ENCODE results near the gene RALGPS2. TPM values are rescaled to one million over a fixed set of nuclear protein-coding genes. Genes with fewer than 3 reads are reported as not detected.
"Not testable (repeated sequence)": the region's sequence is repeated elsewhere in the genome, so short reads cannot be mapped to it uniquely, and the experiment has no call there.

The RALGPS2 gene
- total RNA-seq, 1 experiment from 2014 or later = 17.5 TPM

- DNase-seq (ENCODE audit: low read depth) = no peak
Observed at GRCh38 chr1:178724376-178724727, 692 bp upstream of the RALGPS2 start.

GRCh38 chr1:178725466-178726086, 532 bp downstream of the RALGPS2 start:
- peak; percentile 51 for DNase-seq (ENCODE audit: low read depth)

DNA sequence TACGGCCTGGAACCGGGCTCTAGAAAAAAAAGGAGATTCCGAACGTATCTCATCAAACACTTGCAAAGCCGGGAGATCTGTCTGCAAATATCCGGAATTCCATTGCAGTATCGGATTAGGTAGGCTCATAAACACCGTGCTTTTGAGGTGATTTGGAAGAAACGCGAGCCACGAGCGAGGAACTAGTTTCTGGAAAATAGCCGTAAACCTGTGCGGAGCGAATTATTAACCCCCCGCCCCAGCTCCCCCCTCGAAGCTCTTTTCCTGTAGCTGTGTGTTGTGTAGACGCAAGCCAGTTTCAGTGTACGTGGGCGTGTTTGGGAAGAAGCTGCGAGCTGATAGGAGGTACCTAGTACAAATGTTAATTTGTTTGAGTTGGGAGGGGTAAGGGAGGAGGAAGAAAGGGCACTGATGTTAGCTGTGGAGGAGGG, 1.1 kb downstream of the RALGPS2 start:
- DNase-seq (ENCODE audit: low read depth) = peak; percentile 86

DNA sequence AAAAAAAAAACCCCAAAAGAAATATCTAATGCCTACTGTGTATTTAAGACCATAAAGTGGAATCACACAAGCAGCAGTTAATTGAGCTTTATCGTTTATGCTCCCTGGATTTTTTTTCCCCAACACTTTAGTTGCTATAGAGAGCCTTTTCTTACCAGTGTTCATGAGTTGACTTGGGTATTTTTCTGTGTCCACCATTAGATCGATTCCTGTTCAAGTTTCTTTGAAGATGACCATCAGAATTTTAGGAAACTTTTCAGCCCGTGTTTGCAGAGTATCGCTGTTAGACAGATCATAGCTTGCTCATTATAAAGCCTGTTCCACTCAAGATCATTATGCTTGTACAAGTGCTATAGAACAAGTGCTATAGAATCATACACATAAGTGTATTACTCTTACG, 1.5 kb downstream of the RALGPS2 start:
- DNase-seq (ENCODE audit: low read depth) = no peak

DNA sequence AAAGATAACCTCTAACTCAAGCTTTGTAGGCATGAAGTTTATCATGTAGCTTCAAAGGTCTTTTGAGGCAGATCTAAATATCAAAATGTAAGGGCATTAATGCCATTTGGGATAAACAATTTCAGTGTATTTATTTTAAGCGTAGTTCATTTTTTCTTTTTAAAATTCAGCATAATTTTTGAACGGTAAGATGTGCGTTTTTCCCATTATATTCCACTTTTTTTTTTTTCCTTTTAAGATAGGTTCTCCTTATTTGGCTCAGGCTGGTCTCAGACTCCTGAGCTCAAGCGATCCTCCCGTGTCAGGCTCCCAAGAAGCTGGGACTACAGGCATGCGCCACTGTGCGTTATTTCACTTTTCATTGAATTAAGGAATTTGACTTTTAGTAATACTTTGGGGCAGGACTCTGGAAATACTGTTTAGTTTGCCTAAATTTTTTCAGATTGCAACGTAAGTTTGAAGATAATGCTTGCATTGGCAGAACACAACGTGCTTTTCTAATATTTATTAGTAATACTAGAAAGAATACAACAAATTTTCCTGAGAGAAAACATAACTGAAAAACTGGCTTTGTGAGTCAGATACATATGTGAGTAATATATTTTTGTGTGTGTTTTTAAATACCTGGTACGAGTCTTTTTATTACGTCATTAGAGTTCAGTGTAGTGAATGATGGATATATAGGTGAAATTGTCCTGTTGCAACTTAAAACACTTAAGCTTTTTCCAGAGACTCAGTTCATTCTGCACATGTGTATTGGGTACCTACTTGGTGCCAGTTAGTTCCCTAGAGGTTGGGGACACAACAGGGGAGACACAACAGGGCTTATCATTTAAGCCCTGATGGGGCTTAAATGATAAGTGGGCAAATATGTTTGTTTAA, 2.2 kb downstream of the RALGPS2 start:
- no peak for DNase-seq (ENCODE audit: low read depth)

- DNase-seq (ENCODE audit: low read depth) = no peak
Observed at GRCh38 chr1:178733972-178734371, 8.9 kb downstream of the RALGPS2 start.

- no peak for DNase-seq (ENCODE audit: low read depth)
Observed at GRCh38 chr1:178738780-178739179, 13.7 kb downstream of the RALGPS2 start.

DNA sequence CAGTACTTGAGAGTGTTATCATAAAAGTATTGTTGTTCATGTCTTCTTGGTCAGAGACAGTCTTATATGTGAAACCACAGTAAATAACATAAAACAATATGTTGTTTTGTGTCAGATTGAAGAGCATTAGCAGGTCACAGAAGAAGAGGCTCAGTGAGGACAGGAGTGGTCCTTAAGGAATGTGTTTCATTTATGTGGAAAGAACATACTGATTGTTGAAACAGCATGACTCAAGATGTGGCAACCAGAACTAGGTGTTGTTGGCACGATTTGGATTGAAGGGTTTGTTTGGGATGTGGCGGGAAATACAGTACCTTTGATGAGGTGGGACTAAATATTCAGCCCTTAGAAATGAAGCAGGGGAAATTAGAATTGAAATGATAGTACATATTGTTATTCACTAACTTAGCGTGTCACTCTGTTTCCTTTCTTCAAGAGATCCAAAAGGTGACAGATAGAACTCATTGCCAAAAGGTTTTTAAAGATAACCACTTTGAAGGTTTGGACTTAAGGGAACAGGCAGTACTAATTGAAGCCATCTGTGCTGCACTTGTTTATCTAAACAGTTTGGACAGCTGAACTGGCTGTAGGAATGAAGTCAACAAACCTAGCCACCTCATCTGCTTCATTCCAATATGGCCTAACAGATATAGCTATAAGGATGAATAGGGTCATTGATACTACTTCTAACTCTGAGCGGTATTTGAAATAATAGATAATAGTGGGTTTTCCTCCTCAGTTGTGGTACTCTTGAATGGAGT, 14.4 kb downstream of the RALGPS2 start:
- no peak for DNase-seq (ENCODE audit: low read depth)

DNA sequence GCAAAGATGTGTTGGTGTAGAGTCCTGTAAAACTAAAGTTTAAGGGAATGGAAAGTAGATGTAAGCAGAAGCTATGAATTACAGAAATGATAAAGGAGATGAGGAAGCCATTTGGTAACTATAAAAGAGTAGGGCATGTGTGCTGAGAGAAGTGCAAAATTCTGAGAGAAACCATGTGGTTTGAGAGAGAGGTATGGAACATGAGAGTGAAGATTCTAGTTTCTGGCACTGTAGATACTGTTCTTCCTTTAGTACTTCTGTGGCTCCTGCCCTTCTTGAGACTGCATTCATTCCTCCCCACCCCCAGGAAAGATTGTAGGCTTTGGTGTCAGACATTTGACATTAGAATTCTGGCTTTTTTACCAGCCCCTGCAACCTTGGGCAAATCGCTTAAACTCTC, 15.4 kb downstream of the RALGPS2 start:
- DNase-seq (ENCODE audit: low read depth) = no peak

GRCh38 chr1:178740924-178741323, 15.9 kb downstream of the RALGPS2 start:
- no peak for DNase-seq (ENCODE audit: low read depth)

GRCh38 chr1:178743801-178744200, 18.8 kb downstream of the RALGPS2 start:
- DNase-seq (ENCODE audit: low read depth) = no peak

DNA sequence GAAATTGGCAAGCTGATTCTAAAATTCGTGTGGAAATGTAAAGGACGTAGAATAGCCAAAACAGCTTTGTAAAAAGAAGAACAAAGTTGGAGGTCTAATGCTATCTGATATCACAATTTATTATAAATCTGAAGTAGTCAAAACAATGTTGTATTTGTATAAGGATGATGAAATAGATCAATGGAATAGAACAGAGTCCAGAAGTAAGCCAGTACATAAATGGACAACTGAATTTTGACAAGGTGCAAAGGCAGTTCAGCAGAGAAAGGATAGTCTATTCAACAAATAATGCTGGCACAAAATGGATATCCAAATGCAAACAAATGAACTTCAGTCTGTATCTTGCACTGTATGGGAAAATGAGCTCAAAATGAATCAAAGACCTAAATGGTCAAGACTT, 20.2 kb downstream of the RALGPS2 start:
- no peak for DNase-seq (ENCODE audit: low read depth)

DNA sequence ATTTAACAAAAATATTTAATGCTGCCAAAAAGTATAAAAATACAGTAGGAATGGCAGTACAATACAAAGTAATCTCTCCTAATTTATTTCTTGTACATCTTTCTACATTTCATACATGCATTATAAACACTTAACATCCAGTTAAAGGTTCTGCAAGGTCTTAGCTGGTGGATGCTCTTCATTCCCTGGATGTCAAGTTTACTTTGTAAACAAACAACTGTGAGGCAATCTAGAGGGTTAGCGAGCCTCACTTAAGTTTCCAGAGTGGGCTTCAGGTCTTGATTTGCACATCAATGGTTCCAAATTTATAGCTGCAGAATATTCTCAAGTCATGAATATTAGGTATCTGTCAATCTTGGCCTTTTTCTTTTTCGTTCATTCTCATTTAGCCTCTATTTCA, 21.3 kb downstream of the RALGPS2 start:
- no peak for DNase-seq (ENCODE audit: low read depth)

DNA sequence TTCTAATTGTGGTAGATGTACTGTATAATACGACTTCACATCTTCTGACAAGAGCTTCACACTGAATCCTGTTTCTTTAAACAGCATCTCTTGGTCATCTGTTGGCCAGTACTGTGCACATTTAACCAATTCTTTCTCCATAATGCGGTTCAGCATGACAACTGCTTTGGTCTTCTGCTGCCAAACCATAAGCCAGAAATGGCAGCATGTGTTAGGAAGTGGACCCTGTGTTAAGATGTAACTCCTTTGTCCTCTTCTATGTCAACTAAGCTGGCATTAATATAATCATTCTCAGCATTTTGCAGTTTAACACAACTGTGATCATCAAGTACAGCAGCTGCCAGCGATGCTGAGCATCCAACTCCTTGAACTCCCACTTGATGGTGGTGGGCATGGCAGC, 22.3 kb downstream of the RALGPS2 start:
- not testable (repeated sequence) for DNase-seq (ENCODE audit: low read depth)

- no peak for DNase-seq (ENCODE audit: low read depth)
Observed at GRCh38 chr1:178749581-178750166, 24.6 kb downstream of the RALGPS2 start.

DNA sequence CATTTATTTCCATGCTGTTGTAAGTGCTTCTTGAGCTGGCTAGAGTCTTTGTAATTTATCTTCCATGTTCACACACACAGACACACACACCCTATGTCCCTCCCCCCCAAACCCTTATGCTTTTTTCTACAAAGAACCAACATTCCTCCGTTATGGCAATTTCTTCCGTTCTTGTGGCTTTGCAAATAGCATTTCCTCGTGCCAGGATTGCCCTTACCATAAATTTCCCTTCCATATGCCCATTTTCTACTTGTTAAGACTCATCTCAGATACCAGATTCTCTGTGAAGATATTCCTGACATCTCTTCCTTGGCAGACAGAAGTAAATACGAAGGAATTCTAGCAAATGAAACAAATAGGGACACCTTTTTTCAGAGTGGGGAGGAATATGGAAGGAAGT, 26.0 kb downstream of the RALGPS2 start:
- DNase-seq (ENCODE audit: low read depth) = no peak

DNA sequence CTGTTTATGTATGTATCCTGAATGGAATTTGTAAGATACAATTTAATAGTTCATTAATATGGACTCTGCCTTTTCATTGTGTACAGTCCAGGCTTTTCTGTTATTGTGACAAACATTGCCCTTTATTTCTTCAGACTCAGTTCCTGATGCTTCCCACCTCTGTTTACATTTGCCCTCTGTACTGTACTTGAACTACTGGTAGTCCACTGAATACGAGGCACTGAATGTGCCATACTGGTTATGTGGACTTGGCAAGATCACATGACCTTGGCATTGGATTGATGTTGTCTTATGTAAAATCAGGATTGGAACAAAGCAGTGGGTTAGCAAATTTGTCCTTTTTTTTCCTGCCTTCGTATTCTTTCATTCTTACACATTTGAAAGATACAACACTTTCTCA, 27.8 kb downstream of the RALGPS2 start:
- no peak for DNase-seq (ENCODE audit: low read depth)

DNA sequence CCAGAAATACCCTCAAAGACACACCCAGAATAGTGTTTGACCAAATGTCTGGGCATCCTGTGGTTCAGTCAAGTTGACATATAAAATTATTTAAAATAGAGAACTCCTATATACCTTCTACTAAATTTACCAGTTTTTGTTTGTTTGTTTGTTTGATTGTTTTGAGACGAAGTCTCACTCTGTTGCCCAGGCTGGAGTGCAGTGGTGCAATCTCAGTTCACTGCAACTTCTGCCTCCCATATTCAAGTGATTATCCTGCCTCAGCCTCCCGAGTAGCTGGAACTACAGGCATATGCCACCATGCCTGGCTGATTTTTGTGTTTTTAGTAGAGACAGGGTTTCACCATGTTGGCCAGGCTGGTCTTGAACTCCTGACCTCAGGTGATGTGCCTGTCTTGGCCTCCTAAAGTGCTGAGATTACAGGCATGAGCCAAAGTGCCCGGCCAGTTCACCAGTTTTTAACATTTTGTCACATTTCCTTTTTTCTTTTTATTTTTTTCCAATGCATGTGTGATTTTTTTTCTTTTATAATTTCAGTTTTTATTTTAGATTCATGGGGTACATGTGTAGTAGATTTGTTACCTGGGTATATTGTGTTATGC, 29.7 kb downstream of the RALGPS2 start:
- DNase-seq (ENCODE audit: low read depth) = not testable (repeated sequence)

DNA sequence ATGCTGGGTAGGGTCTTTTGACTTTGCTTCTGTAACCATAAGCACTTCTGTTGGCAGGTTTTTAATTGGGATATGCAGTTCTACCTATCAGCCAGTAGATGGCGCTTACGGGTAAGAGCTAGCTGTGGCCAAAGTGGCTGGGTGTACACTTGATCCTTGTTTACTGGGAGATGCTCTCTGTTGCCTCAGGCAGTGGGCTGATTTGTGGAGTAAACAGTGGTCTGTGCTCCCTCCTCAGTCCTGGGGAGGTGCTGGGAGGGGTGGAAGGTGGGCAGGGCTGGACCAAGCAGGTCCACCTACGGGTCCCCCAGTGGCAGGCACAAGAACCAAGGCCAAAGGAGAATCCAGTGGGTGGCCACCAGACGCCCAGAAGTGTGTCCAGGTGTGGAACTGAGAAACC, 43.4 kb downstream of the RALGPS2 start:
- DNase-seq (ENCODE audit: low read depth) = peak; percentile 35

GRCh38 chr1:178772952-178773351, 47.9 kb downstream of the RALGPS2 start:
- DNase-seq (ENCODE audit: low read depth) = no peak

DNA sequence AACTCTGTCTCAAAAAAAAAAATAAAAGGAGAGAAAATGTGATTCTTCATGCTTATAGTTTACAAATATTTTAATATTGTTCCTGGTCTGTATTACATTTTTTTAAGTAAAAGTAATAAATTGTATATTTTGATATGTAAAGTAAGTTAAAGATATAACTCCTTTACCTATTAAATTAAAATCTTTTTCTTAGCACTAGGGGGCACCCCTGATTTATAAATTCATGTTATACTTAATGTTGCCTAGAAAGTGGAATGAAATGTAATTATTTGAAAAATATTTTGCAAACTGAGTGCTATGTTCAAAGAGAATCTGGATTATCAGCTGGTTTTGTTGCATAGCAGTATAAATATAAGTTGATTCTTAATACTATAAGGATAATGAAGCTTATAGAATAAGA, 49.2 kb downstream of the RALGPS2 start:
- no peak for DNase-seq (ENCODE audit: low read depth)

DNA sequence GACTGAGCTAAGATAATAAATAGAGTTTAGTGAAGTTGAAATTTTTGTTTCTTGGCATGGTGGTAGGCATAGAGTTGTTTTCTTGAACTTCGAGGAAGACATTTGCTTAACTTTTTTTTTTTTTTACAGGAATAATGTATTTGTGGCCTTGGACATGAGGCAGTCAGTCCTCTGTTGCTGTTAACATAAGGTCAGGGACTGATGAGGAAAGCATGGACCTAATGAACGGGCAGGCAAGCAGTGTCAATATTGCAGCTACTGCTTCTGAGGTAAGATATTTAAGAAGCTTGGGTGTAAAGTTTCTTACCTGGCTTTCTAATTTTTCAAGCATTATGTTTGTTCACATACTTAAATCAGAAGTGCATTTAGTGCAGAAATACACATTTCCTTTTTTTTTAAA, 51.5 kb downstream of the RALGPS2 start:
- no peak for DNase-seq (ENCODE audit: low read depth)
